ENCODE measurements around the gene RCSD1.
A peak's percentile ranks its signal among the peaks of the same experiment; 100 is the strongest.

The RCSD1 gene

DNA sequence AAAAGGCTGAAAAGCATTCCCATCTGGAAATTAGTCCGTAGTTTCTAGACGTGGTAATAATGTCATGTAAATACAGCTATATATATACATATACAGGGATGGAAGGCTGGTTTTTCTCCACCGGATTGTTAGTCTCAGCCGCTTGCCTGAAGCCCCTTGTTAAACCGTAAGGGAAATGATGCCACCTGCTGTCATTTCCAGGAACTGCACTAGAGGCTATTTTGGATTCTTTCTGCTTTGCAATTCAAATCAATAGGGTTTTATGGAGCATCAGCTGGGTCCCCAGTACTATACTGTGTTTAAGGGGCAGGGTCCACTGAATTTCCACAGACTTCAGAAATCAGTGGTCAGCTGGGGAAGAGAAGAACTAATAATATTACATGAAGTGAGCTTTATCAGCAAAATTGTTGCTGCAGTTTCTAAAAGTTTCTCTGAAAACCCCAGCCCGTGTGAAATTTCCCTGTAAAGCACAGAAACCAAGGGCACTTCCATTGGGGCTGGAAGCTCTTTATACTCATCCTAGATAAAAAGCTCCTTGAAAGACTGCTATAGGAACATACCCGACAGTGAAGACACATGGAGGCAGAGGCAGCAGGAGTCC is 58.0 kb downstream of the RCSD1 start:
- peak; percentile 68 to 79 for DNase-seq (ENCODE audit: low read depth in 2 of 2)

DNA sequence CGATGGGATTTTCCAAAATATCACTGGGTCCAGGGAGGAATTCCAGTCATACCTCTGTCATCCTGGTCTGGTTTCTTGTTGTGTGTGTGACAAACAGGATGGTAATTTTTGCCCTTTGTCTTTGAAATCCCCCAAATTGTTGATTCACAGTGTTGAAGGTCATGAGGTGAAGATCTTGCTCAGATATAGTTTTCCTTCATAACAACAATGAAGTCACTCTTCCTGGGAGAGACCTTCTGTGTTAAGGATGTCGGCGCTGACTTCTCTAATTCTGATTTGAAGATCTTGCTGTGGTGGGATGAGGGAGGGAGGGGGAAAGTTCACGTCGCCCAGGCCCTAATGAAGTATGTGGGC is 59.5 kb downstream of the RCSD1 start:
- no peak for DNase-seq (ENCODE audit: low read depth in 2 of 2)

DNA sequence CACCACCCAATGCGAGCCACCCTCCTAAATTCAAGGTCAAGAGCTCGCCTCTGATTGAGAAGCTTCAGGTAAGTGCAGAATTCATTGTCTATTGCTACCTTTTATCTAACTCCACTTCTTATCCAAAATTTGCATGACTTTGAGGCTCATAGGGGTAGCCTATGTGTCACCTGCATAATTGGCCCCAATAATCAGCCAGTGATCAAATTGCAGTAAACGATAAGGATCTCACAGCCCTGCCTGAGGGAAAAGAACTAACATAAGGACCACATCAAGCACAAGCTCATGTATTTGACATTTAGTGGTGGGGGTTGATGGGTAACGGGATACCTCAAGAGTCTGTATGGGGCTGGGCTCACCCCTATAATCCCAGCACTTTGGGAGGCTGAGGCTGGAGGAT is 60.0 kb downstream of the RCSD1 start:
- DNase-seq (ENCODE audit: low read depth in 2 of 2) = no peak

DNA sequence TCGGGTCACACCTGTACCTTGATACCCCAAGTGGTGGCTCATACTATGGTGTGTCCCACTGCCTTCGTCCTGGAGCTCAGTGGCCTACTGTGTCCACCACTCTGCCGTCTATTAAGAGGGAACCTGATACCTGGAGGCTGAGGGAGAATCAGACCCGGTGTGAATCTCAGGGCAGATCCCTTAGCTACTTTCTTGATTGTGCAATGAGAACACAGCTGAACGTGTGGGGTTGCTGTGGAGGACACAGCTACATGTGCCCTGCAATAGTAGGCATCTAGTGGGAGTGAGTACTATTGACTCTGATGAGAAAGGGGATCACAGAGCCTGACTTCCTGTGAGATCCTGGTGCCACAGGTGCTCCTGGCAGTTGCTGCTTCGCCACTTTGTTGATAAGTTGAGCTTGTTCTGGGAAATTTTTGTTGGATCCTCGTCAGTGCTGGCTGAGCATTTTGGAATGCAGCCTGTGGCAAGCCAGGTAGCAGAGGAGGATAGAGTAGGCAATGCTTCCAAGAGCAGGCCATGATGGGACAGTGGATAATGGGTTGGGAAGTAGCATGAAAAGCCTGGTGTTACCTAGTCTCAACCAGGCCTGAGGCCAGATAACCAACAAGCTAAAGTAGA is 63.5 kb downstream of the RCSD1 start:
- DNase-seq (ENCODE audit: low read depth in 2 of 2) = no peak

DNA sequence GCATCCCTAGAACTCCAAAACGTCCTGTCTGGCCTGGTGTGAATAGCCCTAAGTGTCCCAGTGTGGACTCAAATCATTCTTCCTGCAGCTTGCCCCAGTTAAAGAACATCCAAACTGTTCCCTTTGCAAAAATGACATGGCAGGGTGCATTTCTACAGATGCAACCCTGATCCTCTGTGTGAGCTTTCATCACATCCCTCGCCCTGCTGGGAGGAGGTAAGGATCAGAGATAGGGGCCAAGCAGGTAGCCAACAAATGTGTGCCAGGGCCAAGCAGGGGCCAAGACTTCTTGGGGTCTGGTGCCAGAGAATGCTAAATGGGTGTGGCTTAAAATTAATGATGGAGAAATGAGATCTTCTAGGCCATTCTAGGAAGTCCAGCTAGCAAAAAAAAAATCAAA is 64.7 kb downstream of the RCSD1 start:
- DNase-seq (ENCODE audit: low read depth in 2 of 2) = no peak

DNA sequence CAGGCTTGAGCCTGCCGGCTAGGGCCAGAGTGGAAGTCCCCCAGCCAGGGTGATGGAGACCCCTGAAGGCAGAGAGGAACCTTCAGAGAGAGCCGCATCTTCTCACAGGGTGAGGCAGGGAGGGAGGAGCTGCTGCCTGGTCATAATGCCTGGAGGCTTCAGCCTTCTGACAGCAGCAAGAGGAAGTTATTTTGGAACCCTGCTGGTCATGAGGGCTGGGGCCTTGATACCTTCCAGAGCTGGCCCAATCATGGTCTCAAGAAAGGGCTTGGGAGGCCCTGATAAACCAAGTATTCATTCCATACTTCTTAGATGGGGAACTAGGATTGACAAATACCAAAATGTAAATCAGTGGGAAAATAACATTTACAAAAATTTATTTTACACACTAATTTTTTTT is 65.1 kb downstream of the RCSD1 start:
- no peak for DNase-seq (ENCODE audit: low read depth in 2 of 2)

DNA sequence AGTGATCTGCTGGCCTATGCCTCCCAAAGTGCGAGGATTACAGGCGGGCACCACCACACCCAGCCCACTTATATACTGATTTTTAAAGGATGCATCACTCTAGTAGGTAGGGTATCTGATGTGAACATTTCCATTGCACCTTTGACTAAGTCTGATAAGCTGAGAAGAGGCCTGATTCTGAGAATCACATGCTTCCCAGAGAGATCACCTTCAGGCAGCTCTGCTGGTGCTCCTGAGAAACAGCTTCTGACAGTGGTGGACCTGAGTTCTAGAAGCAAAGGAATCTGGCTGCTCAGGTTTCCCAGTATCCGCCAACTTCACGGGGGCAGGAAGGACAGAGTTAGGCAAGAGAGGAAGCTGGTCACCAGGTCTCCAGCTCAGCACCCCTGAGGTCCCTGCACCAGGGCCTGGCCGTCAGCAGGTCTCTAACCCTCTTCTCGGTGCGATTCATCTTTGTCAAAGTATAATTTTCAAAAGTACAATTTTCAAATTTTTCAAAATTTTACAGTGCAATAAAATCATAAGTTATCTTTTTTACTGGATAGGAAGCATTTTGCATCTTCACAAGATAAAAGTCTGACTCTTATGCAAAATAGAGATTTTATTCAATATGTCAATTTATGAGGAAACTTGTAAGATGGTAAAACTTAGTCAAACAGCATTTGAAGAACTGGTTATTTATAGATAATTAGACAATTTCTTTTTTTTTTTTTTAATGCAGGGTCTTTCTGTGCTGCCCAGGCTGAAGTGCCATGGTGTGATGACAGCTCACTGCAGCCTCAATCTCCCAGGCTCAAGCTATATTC is 65.9 kb downstream of the RCSD1 start:
- no peak for DNase-seq (ENCODE audit: low read depth in 2 of 2)

DNA sequence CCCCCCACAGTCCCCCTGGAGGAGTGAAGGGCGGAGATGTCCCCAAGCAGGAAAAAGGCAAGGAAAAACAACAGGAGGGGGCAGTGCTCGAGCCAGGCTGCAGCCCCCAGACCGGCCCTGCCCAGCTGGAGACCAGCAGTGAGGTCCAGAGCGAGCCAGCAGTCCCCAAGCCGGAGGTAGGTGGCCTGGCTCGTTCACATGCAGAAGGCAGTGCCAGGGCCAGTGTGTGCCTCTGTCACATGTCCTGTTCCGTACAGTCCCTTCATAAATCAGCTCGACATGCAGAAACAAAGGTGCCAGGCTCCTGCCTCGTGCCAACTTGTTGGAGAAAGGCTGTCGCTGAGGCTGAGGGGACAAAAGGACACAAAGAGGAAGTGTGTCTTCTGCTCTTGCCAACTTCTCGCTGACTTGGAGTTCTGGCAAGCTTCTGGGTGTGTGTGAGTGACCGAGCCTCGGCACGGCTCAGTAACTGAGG is 67.7 kb downstream of the RCSD1 start:
- DNase-seq (ENCODE audit: low read depth in 2 of 2) = no peak

DNA sequence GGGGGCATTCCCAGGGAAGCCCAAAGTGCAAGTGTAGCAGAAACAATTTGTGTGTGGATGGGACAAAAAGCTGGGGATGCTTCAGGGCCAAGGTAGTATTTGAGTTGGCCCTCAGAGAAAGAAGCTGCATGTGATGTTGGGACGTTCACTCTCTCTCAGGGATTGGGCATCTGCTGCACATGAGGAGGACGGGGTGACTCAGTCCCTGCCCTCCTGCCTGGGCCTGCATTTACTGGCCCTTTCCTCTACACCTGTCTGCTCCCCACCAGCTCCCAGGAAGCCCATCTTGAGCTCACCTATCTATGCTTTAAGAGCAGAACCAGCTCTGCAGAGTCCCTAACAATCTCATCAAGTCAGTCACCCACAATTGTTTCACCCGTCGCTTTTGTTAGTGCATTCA is 68.3 kb downstream of the RCSD1 start:
- no peak for DNase-seq (ENCODE audit: low read depth in 2 of 2)

DNA sequence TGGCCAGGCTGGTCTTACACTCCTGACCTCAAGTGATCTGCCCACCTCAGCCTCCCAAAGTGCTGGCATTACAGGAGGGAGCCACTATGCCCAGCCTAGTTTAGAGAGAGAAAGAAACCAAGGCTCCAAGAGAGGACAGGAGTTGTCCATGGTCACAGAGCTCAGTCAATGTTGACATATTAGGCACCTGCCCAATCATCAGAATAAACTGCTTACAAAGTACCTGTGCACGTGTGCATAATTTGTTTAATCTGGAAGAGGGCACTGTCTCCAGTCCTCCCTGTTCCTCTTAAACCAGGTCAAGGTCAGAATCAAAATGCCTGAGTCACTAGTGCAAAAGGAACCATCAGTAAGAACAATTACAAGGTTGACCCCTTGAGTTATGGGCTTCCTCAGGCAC is 71.5 kb downstream of the RCSD1 start:
- no peak for DNase-seq (ENCODE audit: low read depth in 2 of 2)

DNA sequence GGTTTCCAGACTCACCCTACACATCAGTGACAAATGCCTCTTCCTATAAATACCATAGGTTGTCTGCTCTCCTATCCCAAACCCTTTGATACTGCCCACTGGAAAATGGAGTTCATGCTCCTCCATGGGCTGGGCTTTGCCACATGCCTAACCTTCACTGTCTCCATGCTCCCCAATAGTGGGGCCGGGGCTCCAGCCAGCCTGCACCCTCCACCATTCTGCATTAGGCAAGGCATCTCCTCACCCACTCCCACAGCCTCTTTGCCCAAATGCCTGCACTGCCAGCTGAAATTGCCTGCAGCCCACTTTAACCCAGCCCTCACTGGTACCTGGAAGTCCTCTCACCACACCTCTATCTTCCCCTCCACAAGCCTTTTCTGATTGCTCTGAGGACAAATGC is 73.5 kb downstream of the RCSD1 start:
- no peak for DNase-seq (ENCODE audit: low read depth in 2 of 2)

DNA sequence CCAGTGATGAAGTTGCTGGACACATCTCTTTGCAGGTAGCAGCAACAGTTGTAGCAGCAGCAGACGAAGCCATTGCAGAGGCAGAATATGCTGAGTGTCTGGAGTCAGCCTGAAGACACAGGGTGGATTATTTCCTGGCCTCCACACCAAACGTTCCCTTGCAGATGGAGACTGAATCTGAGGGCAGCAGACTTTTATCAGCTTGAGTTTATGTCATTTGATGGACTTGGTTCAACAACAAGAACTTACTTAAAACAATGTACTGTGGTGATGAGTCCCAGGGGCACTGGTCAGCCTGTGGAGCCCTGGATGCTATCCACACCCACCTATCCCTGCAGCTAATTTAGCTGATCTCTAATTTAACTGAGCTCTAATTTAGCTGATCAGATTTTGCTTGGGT is 74.7 kb downstream of the RCSD1 start:
- DNase-seq (ENCODE audit: low read depth in 2 of 2) = no peak

DNA sequence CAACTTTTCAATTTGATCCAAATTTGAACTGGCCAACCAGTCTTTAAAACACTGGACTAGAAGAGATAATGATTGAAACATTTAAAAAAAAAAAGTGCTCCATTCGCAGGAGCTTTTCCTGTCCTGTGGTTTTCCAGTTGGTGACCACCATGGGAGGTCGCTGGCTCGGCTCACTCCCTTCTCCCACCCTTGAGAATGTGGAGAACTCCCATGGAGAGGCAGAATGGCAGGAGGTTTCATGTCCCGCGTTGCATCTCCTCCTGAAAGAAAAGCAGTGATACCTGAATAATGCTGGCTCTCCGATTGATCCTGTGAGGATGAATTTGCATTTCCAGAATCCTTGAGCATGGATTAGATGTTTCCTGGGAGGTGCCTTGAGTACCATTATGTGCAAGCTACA is 75.2 kb downstream of the RCSD1 start:
- DNase-seq (ENCODE audit: low read depth in 2 of 2) = no peak

DNA sequence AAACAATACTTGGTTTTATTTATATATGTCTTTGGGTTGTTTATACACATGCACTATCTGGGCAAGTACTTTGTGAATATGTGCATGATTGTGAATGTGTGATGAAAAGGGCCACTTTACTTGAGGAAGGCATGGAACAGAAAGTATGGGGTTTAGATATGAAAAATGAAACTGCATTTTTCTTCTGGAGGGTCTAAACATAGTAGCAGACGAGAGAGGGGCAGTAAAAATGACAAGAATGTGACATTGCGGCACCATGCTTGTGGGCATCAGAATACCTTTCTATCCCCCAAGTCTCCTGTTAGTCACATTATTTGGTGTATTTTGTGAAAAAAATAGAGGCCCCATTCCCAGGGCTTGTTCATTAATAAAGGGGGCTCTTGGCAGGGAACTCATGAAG is 76.3 kb downstream of the RCSD1 start:
- no peak for DNase-seq (ENCODE audit: low read depth in 2 of 2)

DNA sequence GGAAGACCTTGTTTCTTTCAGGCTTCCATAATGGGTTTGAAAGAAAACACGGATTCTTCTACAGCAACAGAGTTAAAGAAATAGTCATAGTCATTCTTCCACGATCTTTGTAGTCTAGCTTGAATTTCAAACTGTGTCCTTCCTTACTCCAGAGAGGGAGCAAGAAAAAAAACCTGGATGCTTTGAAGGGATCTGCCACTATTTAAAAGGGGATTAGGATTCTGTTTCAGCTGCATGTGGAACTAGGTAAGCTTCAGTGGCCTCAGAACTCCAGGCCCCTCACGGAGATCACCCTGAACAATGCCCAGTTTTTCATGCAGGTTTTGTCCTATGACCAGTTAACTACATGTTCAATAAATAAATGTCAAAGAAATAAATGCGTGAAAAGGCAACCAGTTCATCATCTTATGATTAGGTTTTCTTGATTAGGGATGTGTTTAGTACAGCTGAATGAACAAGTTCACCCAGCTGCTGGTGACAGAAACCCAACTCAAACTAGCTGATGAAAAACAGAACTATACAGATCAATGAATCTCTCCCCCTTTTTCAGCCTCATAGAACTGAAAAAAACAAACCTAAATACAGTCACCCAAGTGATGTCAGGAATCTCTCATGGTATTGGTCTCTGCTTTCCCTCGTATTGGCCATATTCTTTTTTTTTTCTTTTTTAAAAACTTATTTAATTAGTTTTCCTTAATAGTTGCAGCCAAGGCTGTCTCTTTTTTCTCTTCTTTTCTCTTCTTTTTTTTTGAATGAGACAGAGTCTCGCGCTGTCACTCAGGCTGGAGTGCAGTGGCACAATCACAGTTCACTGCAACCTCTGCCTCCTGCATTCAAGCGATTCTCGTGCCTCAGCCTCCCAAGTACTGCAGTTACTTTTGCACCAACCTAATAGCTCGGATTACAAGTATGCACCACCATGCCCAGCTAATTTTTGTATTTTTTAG is 77.2 kb downstream of the RCSD1 start:
- no peak for DNase-seq (ENCODE audit: low read depth in 2 of 2)

DNA sequence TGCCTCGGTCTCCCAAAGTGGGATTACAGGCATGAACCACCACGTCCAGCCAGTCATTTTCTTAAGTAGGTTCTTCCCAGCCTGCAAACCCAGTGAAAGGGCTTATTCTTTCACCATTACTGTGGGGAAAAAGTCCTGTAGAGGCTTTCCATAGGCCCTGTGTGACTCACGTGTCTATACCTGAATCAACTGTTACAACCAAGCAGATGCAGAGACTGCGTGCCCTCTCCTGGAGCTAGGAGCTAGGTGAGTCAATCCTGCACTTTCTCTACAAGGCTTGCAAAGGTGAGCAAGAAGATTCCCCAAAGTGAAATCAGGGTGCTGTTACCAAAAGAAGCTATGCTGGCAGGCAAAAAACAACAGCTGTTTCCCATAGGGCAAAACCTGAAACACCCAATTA is 77.9 kb downstream of the RCSD1 start:
- no peak for DNase-seq (ENCODE audit: low read depth in 2 of 2)

DNA sequence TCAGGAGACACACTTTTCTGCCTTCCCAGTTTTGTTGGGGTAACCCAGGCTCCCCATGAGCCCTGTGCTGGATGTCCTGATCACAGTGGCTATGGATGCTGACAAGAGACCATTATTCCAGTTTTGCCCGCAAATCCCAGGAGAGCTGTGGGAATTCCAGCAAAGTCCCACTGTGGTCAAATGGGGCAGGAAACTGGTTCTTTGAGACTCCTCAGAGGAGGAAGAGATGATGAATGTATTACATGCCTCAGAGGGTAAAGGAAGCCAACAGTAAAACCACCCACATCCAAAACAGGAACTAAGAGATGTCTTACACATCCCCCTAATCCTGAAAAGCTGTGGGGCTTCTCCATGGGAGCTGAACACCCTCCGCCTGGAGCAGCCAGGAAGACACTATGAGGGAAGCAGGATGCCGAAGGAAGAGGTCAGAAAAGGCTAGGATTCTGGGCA is 78.9 kb downstream of the RCSD1 start:
- DNase-seq (ENCODE audit: low read depth in 2 of 2) = no peak

DNA sequence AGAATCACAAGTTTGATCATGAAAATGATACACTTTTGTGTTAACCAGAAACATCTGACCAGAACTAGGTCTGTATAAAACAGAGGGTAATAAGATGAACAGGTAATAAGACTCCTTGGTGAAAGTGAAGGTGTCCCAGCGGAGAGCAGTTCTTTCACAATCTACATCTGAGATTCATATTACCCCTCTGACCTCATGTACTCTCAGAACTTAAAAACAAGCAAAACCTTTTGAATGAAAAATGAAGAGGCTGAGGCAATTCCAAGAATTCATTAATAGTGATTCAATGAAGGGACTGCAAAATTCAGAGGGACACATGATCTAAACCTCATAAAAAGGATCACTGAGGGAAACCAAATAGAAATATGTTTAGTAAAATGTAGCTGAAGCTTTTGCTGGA is 80.8 kb downstream of the RCSD1 start:
- no peak for DNase-seq (ENCODE audit: low read depth in 2 of 2)

DNA sequence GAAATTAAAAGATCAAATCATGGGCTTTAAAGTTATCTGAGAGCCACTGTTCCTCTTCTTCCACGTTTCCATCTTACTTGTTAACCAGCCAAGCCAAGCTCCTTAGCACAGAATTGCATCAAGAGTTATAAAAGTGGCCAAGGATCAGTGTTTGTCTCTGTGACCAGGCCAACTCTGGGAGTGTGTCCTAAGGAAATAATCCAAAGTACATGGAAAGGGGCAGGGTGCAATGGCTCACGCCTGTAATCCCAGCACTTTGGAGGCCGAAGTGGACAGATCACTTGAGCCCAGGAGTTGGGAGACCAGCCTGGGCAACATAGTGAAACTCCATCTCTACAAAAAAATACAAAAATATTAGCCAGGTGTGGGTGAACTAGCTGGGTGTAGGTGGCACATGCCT is 81.8 kb downstream of the RCSD1 start:
- no peak for DNase-seq (ENCODE audit: low read depth in 2 of 2)

DNA sequence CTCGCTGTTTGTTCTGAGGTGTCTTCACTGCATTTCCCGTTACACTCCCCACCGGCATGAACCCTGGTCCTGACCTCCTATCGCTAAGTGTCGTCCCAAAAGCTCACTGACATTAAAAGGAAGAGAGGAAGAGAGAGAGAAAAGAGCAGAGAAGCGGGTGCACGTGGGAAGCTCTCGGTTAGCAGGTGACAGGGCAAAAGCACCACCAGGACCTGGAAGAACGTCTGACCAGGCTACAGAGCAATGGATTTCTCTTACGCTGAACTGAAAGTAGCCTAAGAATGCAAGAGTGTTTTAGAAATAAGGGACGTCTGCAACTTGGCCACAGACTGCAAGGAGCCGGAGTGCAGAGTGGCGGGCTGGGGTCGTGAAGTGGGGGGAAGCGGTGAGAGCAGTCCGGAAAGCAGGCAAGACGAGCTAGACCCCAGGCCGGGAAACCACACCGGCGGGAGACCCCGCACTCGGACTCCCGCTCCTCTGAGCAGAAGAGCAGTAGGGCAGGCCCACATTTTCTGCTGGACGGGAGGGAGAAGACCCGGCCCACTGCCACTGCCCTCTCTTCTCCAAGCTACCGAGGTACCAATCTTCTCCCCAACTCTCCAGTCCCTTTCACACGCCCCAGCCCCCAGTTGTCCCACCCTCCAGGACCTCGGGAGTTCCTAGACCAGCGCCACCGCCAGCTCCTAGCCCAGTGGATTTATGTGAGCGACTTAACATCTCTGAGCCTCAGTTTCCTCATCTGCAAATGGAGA is 83.5 kb downstream of the RCSD1 start:
- DNase-seq (ENCODE audit: low read depth in 2 of 2) = no peak

DNA sequence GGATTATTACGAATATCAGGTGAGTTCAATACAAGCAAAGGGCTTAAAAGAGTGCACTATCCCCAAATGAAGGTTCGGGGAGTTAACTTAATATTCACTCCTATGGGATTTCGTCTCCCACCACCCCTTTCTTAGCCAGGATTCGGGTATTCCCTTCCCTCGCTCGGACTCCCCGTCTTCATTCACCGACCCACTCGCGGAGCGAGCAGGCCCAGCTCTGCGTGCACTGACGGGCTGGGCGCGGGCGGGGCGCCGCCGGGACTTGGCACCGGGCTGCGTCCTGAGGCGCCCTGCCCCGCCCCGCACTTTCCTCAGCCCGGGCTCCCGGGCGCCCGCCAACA is 84.0 kb downstream of the RCSD1 start:
- DNase-seq (ENCODE audit: low read depth in 2 of 2) = peak in 1 of 2 donors; percentile 73

Data from stimulated activated CD4-positive, alpha-beta T cell treated with anti-CD3 and anti-CD28 coated beads, Interleukin-15, amount 100 ng/mL, for 48 hours (primary cell).